ENCODE results near the gene TBC1D4.
"Not testable (repeated sequence)": the region's sequence is repeated elsewhere in the genome, so short reads cannot be mapped to it uniquely, and the experiment has no call there.

Gene TBC1D4

DNA sequence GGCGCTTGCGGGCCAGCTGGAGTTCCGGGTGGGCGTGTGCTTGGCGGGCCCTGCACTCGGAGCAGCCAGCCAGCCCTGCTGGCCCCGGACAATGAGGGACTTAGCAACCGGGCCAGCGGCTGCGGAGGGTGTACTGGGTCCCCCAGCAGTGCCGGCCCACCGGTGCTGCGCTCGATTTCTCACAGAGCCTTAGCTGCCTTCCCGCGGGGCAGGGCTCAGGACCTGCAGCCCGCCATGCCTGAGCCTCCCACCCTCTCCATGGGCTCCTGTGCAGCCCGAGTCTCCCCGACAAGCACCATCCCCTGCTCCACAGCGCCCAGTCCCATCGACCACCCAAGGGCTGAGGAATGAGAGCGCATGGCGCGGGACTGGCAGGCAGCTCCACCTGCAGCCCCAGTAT is 213.5 kb downstream of the TBC1D4 start:
- not testable (repeated sequence) for DNase-seq (ENCODE audit: low read depth)

DNA sequence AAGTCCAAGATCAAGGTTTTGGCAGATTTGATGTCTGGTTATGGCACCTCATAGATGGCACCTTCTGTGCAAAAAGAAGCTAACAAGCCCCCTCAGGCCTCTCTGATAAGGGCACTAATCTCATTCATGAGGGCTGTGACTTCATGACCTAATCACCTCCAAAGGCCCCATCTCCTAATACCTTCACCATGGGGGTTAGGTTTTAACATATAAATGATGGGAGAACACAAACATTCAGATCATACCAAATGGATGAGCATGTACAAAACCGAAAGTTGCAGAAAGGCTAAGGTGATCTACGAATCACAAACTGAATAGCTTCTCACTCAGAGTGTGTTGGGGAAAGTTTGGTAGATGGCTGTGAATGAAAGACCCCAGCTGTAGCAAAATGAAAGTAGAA is 217.4 kb downstream of the TBC1D4 start:
- no peak for DNase-seq (ENCODE audit: low read depth)

DNA sequence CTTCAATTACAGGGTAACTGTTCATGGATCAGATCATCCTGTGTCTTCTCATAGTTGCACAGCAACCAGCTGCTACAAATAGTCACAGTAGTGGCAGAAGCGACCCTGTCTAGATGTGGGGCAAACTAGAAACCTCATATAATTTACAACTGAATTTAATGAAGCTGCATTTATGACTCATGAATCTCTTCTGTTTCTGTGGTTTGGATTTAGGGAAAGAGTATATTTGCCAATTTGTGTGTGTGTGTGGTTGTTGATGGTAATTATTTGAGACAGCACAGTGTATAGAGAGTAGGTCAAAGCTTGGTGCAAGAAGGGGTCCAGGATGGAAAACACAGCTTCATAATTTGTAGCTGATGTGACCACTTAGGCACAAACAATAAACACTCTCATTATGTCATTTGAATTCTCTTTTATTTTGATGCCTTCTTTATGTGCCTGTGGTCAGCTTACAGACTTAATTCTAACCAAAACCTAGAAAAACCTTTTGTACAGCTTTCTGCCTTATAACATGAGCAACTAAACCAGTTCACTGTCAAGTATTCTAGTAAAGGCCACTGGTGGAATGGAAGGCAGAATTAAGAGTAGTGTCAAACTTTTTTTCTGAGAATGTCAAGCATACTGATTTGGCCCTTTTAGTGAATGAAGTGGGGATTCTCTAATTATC is 218.1 kb downstream of the TBC1D4 start:
- DNase-seq (ENCODE audit: low read depth): no peak

DNA sequence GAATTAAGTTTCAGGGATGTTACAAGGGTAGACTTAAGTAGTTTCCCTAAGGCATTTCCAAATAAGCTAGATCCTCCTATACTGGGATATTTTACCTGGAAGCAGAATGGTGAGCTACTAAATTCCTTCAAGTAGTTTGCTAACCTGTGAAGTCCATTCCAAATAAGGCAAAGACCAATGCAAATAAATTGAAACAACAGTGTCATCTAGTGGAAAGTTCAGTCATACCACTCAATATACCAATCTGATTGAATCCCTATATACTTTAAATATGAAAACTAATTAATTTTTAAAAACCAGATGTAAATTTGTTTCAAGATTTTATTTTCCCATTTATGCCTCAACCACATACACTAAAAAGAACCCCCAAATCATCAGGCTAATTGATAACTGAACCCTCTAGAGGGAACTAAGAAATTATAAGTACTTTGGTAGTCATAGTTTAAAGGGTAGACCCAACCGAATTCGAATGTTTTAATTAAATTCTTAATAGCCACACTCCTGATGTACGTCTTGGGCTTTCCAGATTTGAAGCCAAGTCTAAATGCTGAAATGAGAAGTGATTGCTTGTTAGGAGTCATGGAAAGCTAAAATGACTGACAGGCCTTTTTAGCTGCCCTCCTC is 223.7 kb downstream of the TBC1D4 start:
- DNase-seq (ENCODE audit: low read depth): no peak

DNA sequence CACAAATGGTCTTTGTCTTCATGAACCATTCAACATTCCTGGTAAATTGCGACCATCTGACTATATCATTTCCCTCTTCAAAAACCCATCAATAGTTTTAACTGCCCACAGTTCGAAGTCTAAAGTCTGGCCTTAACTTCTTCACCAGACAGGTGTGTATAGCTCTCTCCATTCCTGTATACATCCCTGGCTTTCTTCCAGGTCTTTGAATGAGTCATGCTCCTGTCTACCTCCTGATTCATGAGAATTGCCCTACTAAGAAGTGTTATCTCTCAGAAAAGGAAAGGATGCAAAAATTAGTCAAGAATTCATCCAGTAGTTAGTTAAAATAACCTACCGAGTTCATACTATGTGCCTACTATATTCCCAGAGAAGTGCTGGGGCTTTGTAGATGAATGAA is 225.0 kb downstream of the TBC1D4 start:
- DNase-seq (ENCODE audit: low read depth): no peak

DNA sequence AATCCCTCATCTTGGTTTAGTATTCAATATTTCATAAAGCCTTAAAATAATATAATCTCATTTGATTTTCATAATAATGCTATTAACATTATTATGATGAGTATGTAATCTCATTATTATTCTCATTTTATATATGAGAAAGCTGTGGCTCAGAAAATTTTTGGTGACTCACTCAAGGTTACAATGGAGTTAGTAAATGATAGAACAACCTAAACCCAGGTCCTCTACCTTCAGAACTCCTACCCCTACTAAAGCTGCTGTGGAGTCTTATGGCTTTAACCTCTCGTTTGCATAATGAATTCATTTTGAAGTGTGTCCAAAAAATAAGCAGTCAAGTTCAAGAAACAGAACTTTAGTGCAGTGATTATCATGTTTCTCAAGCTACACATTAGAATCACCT is 226.3 kb downstream of the TBC1D4 start:
- no peak for DNase-seq (ENCODE audit: low read depth)

DNA sequence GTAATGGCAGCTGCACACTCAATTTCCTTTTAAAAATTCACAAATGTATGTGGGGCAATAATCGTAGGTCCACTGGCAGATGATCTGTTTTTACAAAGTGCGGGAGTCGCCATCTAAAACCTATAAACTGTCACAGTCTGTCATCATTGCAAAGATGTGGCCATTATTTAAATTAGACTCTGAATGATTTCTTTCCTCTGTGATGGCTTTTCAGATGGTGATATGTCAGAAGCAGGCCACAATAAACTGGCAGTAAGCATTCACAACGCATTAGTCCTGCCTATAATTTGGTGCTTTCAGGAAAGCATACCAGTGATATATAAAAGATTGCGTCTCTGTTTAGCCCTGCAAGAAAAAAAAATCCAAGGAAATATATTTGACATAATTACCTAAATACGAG is 226.8 kb downstream of the TBC1D4 start:
- no peak for DNase-seq (ENCODE audit: low read depth)

DNA sequence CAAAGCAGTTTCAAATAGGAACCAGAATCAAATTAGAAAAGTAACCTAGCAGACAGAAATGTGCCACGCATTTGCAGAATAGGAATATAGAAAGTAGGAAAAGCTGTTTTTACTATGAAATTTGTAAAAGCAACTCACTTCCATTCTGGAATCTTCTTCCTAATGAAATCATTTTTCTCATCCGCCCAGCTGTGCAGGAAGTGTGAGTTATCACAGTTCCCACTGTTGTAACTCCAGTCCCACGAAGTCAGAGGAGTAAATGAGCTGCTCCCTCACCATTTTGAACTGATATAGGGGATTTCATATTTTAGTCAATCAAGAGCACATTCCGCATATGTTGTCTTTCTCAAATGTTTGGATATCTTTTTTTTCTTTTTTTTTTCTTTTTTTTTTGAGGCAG is 230.8 kb downstream of the TBC1D4 start:
- no peak for DNase-seq (ENCODE audit: low read depth)

DNA sequence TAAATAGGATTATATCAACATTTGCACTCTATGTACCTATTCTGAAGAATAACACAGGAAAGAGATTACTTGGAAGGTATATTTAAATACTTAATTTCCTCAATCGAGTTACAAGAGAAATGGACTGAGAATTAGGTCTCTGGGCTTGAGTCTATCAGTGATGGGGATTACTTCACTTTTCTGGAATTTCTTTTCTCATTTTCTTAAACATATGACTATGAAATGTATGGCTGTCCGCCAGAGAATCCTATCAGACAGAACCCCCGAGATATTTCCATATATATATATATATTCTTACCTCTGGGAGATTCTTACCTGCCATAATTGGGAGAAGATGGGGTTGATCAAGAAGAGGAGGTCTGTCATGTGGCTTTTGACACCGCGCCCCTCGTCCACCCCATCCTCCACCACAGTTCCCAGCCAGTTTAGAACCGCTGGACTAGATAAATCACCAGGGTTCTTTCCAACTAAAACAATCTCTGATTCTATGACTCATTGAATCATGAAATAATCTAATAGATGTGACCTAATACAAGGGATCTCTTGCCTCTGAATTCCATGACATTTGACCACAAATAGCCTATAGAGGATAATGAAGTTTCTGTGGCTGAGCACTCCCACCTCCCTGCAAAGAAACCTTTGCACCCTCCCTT is 231.3 kb downstream of the TBC1D4 start:
- DNase-seq (ENCODE audit: low read depth): no peak

DNA sequence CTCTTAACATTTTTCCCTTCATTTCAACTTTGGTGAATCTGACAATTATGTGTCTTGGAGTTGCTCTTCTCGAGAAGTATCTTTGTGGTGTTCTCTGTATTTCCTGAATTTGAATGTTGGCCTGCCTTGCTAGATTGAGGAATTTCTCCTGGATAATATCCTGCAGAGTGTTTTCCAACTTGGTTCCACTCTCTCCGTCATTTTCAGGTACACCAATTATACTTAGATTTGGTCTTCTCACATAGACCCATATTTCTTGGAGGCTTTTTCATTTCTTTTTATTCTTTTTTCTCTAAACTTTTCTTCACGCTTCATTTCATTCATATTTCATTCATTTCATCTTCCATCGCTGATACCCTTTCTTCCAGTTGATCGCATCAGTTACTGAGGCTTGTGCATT is 236.4 kb downstream of the TBC1D4 start:
- not testable (repeated sequence) for DNase-seq (ENCODE audit: low read depth)

DNA sequence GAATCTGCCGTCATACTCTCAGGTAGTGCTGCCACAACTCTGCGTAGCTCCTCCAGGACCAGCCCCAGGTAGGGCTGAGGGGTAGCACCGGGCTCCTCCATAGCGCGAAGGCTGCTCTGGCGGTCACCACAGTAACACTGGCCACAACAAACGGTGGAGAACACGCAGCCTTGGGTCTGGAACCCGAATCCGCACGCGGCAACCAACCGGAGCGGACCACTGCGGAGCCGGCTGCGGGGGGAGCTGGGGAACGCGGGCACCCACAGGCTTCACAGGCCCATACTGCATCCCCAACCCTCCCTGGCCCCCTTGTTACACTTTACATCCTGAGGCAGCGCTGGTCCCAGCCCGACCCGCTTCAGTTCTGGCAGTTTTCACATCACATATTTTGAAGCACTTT is 241.7 kb downstream of the TBC1D4 start:
- DNase-seq (ENCODE audit: low read depth): not testable (repeated sequence)

DNA sequence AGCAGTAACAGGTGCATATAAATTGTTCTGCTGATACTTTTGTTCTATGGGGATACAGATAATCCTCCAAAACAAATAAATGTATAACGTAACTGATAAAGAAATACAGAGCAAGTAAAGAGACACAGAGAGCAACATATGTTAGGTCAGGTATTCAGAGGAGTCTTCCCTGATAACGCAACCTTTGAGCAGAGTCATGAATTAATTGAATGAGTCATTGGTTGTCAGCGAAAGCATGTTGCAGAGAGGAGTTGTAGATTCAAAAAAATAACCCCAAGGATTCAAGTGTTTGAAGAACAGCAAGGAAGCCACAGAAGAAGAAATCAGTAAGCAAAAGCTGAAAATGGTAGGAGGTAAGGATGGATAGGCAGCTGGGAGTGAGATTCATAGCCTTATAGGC is 245.2 kb downstream of the TBC1D4 start:
- DNase-seq (ENCODE audit: low read depth): no peak

Data from activated T-cell treated with anti-CD3 and anti-CD28 coated beads for 24 hours (primary cell).